Measurements from ENCODE around the gene RPS18. TPM values are rescaled to one million over a fixed set of nuclear protein-coding genes. Genes with fewer than 3 reads are reported as not detected.
A peak's percentile ranks its signal among the peaks of the same experiment; 100 is the strongest.

RPS18 gene
- total RNA-seq, 6 donors from 2014 or later, result 535 to 2,038 (median 1,627) TPM

DNA sequence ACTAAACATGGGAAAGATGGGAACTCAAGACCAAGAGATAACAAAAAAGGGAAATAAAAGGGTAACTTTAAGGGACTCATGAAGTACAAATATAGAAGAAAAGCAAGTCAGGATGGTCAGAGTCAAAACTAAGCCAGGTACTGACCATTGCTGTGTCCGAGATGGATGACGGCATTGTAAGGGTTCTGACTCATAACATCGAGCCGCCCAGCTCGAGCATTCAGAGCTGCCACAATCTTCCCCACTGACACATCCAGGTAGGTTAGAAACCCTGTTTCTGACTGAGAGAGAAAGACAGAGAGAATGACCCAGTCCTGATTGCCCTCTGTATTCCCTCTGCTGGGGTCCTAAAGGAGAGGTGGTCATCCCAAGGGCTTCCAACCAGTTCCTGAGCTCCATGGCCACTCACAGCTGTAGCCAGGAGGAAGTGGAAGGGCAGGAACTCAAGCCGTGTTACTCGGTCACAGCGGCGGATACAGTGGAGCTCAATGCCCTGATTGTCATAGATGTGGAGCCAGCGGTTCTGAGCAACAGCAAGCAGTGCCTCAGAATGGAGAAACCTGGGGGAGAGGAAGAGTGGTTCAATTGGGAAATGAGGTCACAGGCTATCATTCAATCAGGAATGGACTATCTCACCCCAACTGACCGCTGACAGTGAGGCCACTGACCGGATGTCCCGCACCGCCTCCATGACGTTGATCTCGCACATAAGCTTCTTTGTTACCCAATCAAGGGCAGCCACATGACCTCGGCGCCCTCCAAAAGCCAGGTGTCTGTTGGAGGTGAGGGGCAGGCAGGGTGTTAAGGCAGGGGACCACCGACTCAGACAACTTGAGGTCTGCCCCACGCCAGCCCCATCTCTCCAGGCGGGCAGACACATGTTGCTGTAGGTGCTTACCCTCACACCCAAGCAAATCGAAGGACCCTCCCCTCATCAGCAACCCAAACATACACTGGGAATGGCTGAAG, 15.4 kb downstream of the RPS18 start:
- H3K27ac ChIP-seq, result no peak overlapping the region
- no peaks in the 10 kb centered on the region for H3K27me3 ChIP-seq
- H3K4me1 ChIP-seq, result peaks cover 17 to 26% (median 22%) of the 10 kb centered on the region in 4 donors
- no peak overlapping the region for H3K4me3 ChIP-seq
- ATAC-seq (ENCODE audit: low FRiP score in 2 of 2) (no peak), DNase-seq (no peak)
- WGBS, 2 donors, result 85 to 88% methylated on average over 16 to 22 of the region's 22 CpGs
- no peaks in the 10 kb centered on the region for H3K9me3 ChIP-seq
- peaks cover 10 to 67% (median 36%) of the 10 kb centered on the region in 4 donors for H3K36me3 ChIP-seq
- TF ChIP-seq POLR2AphosphoS5 (IDR thresholded peaks at IDR 0.05) (no peak), POLR2A (IDR thresholded peaks at IDR 0.05) (no peak), EP300 (IDR thresholded peaks at IDR 0.05) (no peak)
- TF ChIP-seq, protein P1, sequence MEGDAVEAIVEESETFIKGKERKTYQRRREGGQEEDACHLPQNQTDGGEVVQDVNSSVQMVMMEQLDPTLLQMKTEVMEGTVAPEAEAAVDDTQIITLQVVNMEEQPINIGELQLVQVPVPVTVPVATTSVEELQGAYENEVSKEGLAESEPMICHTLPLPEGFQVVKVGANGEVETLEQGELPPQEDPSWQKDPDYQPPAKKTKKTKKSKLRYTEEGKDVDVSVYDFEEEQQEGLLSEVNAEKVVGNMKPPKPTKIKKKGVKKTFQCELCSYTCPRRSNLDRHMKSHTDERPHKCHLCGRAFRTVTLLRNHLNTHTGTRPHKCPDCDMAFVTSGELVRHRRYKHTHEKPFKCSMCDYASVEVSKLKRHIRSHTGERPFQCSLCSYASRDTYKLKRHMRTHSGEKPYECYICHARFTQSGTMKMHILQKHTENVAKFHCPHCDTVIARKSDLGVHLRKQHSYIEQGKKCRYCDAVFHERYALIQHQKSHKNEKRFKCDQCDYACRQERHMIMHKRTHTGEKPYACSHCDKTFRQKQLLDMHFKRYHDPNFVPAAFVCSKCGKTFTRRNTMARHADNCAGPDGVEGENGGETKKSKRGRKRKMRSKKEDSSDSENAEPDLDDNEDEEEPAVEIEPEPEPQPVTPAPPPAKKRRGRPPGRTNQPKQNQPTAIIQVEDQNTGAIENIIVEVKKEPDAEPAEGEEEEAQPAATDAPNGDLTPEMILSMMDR (IDR thresholded peaks at IDR 0.05), result no peak

DNA sequence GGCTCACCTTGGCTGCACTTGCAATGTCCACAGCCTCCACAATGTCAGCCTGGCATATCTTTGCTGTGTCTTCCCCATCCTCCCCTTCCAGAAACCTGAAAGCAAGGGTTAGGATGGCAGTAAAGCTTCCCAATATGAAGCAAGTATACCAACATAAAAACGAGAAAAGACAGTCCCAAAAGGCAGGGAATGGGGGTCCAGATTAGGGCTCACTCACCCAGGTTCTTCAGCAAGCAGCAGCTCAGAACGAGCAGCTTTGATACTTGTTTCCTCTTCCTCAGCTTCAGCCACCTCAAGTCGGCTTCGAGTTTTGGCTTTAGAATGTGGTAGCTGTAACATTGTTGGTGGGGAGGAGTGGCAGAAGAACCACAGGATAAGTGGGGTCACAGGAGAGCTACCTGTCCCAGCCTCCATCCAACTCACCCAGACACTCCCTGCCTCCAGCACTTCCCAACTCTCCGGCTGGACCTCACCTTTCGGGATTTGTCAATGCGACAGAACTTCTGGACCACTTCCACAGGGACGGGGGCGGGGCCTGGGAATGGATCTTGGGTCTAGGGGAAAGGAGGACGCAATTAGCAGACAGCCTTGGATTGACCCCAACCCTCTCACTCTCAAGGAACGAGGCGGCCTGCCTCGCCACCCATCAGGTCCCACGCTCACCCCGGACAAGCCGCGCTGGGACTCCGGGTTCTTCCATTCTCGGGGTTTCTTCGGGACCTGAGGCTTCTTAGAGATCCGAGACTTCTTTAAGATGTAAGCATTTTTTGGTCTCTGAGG, 16.5 kb downstream of the RPS18 start:
- peak in 1 of 2 donors; percentile 4 for ATAC-seq (ENCODE audit: low FRiP score in 2 of 2)
- Histone ChIP-seq H3K36me3 (peaks cover 16 to 67% (median 39%) of the 10 kb centered on the region in 4 donors), H3K9me3 (no peaks in the 10 kb centered on the region), H3K4me1 (peaks cover 17 to 26% (median 22%) of the 10 kb centered on the region in 4 donors), H3K27me3 (no peaks in the 10 kb centered on the region), H3K27ac (peak overlapping the region; percentile 66 to 84 (median 74)), H3K4me3 (peak overlapping the region; percentile 70 to 94 (median 84))
- peak in 1 of 2 donors; percentile 72 for DNase-seq
- no peak for TF ChIP-seq POLR2AphosphoS5 (IDR thresholded peaks at IDR 0.05)
- TF ChIP-seq, protein P1 (IDR thresholded peaks at IDR 0.05), result peak in 1 of 6 experiments; percentile 9
- TF ChIP-seq EP300 (IDR thresholded peaks at IDR 0.05), result no peak
- 10 to 15% methylated on average over 17 to 21 of the region's 21 CpGs for WGBS, 2 donors

GRCh38 chr6:33288921-33289783, 17.3 kb downstream of the RPS18 start, which contains the start of the genes PFDN6 and WDR46:
PFDN6 (plus strand) TSS chr6:33289601; CDS start chr6:33289857, 256 bp downstream.
WDR46 (minus strand) TSS chr6:33289239; CDS start chr6:33289170, 69 bp downstream.
- no peak for TF ChIP-seq EP300 (IDR thresholded peaks at IDR 0.05)
- peak; percentile 27 to 66 for TF ChIP-seq POLR2AphosphoS5 (IDR thresholded peaks at IDR 0.05)
- peak in 3 of 4 donors; percentile 12 to 39 (median 31) for TF ChIP-seq POLR2A (IDR thresholded peaks at IDR 0.05)
- ATAC-seq (ENCODE audit: low FRiP score in 2 of 2) (peak; percentile 96 to 98), DNase-seq (peak; percentile 72 to 85)
- peaks cover 17 to 26% (median 22%) of the 10 kb centered on the region in 4 donors for H3K4me1 ChIP-seq
- H3K9me3 ChIP-seq, result no peaks in the 10 kb centered on the region
- H3K36me3 ChIP-seq, result peaks cover 16 to 68% (median 44%) of the 10 kb centered on the region in 4 donors
- 0% methylated on average over 33 to 42 of the region's 43 CpGs for WGBS, 2 donors
- peak within 1 kb of the TSS; percentile 66 to 84 (median 74) for H3K27ac ChIP-seq
- no peaks in the 10 kb centered on the region for H3K27me3 ChIP-seq
- peak within 1 kb of the TSS; percentile 70 to 94 (median 84) for H3K4me3 ChIP-seq

DNA sequence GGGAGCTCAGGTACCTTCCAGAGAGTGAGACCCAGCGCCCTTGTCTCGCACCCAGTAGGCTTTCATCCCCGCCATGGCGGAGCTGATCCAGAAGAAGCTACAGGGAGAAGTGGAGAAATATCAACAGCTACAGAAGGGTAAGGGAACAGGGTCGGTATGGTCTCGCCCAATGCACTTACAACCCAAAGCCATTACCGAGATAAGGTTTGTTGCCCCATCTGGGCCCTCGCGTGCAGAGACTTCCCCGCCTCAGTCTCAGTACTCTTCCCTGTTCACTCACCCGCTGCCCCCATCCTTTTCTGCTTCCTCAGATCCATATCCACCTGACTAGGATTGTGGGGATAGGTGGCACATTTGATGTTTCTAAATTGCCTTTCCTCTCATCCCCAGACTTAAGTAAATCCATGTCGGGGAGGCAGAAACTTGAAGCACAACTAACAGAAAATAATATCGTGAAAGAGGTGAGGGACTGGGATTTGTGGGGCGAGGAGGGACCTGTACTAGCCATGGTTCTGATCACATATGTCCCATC, 18.0 kb downstream of the RPS18 start:
- DNase-seq (no peak), ATAC-seq (ENCODE audit: low FRiP score in 2 of 2) (peak in 1 of 2 donors; percentile 7)
- no peaks in the 10 kb centered on the region for H3K9me3 ChIP-seq
- H3K36me3 ChIP-seq, result peaks cover 16 to 68% (median 45%) of the 10 kb centered on the region in 4 donors
- H3K4me1 ChIP-seq, result peaks cover 17 to 26% (median 22%) of the 10 kb centered on the region in 4 donors
- H3K4me3 ChIP-seq, result peak overlapping the region; percentile 70 to 94 (median 84)
- peak overlapping the region; percentile 66 to 84 (median 74) for H3K27ac ChIP-seq
- TF ChIP-seq, protein P1 (IDR thresholded peaks at IDR 0.05), result no peak
- no peak for TF ChIP-seq EP300 (IDR thresholded peaks at IDR 0.05)
- no peak for TF ChIP-seq POLR2A (IDR thresholded peaks at IDR 0.05)
- TF ChIP-seq POLR2AphosphoS5 (IDR thresholded peaks at IDR 0.05), result no peak
- H3K27me3 ChIP-seq, result no peaks in the 10 kb centered on the region
- WGBS, 2 donors, result 4 to 5% methylated on average over 8 to 13 of the region's 14 CpGs
